H54 (cell line): Measurements from ENCODE around the gene RPP25L.
A peak's percentile ranks its signal among the peaks of the same experiment; 100 is the strongest.

Source experiments
- DNase-seq: peaks from one replicate; pipeline ENCODE4 v3.0.0; 2011; ENCODE audit warnings: low spot score, mixed read lengths; ENCODE audit not compliant: insufficient read length
- FAIRE-seq: peaks from 3 replicates; lab custom pipeline; 2011; peaks lifted over from hg19 to GRCh38; lab: Jason Lieb, UNC
- POLR2A ChIP-seq: IDR thresholded peaks from 2 replicates; pipeline ENCODE4 v1.6.1; 2011; ENCODE audit warnings: low read depth, mild to moderate bottlenecking, low read length

The RPP25L gene, protein sequence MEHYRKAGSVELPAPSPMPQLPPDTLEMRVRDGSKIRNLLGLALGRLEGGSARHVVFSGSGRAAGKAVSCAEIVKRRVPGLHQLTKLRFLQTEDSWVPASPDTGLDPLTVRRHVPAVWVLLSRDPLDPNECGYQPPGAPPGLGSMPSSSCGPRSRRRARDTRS

DNA sequence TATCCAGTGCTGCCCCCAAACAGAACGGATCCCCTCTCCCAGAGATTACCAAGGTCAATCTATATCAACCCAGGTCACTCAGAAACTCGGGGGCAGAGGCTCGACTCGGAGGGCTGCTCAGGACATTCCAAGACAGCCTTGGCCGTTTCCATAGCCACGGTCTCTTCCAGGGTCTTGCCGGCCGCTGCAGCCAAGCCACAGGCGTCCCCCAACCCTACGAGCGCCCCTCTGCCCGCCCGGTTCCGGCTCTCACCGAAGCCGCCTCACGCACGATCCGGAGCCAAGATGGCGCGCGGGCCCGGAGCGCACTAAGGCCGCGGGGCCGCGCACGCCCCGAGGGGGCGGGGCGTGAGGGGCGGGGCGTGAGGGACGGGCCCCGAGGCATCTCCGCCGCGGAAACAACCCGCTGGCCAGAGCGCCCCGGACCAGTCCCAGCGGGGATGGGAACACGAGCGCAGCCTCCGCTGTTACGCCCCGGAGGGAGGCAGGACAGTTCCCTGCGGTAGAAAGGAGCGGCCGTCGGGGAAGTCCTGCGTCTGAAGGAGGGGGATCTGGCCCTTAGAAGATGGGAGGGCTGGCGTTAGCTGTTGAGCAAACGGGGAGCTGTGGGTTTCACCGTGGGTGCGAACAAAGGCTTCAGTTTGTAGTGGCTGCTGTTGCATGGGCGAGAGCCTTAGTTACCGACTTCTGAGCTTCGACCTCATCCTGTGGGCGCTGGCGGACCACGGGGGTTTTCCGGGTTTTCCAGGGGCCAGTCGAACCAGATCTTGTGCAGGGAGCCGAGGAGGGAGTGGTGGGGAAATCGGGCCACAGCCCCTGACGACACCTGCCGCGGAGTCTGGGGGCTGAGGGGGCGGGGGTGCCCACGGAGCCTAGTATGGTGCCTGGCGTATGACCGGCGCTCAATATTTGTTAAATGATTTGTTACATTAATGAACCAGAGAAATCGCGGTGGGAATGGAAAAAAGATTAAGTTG is at the start of gene RPP25L:
Gene RPP25L (minus strand): TSS at position 287 of the 977 bp plus-strand sequence. CDS start 801 bp downstream, outside the sequence.
- peak; percentile 79 for DNase-seq
- no peak for FAIRE-seq
- peak; percentile 65 for TF ChIP-seq POLR2A

DNA sequence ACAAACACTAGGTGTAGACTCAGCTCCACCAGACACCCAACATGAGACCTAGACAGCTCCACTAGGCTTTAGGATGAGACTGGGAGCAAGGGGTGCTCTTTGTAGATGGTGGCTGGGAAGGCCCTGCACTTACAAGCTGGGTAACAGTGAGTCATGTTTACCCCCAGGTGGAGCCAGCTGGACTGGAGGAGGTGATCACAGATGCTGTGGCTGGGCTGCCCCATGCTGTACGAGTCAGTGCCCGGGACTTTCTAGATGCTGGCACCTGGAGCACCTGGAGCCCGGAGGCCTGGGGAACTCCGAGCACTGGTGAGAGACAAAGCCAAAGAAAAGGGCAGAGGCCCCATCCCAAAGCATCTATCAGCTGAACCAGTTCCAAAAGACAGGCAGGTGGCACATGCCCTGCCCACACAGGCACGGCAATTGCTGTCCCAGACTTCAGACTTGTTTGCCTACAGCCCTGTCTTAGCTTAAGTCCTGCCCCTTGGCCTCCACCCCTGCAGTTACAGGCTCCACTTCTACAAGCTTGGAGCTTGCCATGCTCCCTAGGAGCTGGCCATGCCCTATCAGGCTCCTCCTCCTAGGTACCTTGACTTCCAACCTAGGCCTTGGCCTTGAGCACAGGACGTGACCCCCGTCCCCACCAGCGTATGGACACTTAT is 47.8 kb upstream of the RPP25L start:
- no peak for DNase-seq
- no peak for FAIRE-seq

DNA sequence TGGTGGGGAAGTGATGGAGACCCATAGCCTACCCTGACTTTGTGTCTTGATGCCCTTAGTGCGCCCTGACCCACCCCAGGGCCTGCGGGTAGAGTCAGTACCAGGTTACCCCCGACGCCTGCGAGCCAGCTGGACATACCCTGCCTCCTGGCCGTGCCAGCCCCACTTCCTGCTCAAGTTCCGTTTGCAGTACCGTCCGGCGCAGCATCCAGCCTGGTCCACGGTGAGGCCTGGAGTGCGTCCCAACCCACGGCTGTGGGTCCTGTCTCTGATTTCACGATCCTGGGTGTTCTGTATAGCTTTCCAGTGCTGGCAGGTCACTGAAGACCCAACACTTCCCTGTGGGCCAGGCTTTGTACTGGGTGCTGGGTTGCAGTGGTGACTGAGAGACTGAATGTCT is 46.6 kb upstream of the RPP25L start:
- DNase-seq, result no peak
- TF ChIP-seq POLR2A, result no peak
- no peak for FAIRE-seq

More for the DNA sequence above, 47.8 kb upstream of the RPP25L start:
- no peak for TF ChIP-seq POLR2A

DNA sequence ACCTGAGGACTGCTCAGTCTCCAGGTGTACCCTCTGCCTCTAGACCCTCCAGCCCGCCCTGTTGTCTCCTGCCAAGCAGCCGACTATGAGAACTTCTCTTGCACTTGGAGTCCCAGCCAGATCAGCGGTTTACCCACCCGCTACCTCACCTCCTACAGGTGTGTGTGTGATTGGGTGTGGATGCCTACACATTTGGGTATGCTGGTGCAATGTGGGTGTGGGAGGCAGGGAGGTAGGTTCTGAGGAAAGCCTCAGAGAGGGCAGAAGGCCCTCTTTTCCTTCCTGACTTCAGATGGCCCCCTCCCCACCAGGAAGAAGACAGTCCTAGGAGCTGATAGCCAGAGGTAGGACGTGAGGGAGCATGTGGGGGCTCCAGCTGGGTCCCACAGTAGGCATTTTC is 45.1 kb upstream of the RPP25L start:
- no peak for FAIRE-seq
- TF ChIP-seq POLR2A, result no peak
- DNase-seq, result no peak

DNA sequence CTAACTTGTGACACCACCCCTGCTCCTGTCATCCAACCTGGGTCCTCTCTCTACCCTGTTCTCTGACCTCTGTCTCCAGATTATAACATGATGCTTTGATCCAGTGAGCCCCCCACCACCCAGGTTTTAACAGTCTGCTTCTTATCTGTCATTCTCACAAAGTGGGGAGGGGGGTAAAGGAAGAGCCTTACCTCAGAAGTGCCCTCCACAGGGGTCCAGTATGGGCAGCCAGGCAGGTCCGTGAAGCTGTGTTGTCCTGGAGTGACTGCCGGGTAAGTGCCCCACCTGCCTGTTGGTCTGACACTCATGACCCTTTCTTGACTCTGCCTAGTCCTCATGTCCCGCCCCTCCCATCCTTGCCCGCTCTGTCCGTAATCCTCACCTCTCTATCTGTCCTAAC is 43.5 kb upstream of the RPP25L start:
- no peak for TF ChIP-seq POLR2A

DNA sequence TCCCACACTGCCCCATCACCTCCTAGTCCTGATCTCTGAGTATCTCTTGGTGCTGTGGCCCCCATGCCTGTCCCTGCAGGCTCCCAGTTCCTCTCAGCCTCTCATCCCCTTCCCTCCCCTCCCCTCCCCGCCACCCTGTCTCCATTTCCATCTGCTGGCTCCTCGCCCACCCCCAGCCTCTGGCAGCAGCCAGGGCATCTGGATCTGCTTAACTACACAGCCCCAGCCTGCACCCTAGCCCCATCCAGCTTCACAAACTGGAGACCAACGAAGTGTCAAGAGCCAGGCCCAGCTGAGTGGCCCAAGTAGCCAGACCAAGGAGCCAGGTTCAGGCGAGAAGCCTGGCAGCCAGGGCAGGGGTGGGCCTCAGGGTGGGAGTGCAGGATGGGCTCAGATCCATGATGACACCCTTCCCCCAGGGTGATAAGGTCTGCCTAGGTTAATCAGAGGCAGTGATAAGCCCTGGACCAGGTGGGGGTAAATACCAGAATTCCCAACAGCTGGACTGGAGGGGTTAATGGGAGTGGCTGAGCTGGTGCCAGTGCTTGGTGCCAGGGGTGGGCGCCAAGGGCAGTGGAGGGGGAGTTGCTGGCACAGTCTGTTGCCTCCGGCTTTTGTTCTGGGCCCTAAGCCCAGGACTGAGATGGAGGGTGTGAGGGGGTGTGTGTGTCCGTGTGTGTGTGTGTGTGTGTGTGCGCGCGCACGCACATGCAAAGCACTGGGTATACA is 42.6 kb upstream of the RPP25L start:
- TF ChIP-seq POLR2A, result no peak
- DNase-seq (no peak), FAIRE-seq (no peak)

More for the DNA sequence above, 43.5 kb upstream of the RPP25L start:
- no peak for FAIRE-seq
- no peak for DNase-seq

DNA sequence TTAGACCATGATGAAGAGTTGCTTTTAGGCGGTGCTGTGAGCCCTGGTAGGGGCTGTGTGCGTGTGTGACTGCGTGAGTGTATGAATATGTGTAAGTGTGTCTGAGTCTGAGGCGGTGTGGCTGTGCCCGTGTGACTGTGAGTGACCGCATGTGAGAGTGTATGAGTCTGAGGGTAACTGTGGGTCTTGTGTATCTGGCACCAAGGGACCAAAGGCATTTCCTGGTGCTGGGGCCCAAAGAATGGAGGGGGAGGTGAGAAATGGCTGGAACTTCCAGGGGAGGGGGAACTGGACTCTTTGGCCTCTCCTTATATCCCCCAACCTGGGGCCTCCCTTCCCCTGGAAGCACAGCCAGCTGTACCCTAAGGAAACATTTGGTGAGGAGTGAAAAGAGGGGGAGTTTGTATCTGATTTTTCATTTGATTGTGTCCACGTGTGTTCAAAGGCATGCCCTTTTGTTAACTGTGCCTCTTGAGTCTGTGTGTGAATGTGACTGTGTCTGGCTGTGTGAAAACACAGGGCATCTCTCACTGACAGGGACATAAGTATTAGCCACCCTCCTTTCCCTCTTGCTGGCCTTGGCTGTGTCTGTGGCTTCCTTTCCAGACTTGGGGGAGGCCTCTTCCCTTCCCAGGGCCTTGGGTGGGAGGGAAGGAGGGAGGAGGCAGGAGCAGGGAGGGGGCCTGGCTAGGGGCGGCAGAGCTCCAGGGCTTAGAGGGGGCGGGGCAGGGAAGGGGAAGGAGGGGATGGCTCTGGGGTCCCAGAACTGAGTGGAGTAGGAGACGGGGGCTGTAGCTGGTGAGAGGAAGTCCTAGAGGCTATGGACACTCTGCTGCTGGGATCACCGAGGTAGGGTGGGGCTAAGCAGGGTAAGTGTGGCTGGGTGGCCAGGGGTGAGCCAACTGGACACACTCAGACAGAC is 41.5 kb upstream of the RPP25L start:
- DNase-seq (no peak), FAIRE-seq (no peak)
- TF ChIP-seq POLR2A, result no peak

DNA sequence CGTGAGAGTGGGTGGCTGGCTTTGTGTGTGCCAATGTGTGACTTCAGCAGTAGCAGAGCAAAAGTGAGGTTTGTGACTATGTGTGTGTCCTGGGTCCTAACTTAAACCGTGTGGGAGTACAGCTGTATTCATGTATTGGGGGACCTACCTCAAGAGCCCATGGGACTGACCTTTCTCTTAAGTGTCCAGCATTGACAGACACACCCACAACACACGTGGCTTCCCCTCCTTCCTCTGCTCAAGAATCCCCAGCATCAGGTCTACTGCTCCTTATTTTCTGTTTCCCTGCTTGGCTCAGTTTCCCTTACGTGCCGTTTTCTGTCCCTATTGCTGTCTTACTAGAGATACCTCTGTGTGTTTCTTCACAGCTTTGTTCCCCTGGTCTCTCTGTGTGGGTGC is 40.7 kb upstream of the RPP25L start:
- FAIRE-seq, result no peak
- no peak for TF ChIP-seq POLR2A

DNA sequence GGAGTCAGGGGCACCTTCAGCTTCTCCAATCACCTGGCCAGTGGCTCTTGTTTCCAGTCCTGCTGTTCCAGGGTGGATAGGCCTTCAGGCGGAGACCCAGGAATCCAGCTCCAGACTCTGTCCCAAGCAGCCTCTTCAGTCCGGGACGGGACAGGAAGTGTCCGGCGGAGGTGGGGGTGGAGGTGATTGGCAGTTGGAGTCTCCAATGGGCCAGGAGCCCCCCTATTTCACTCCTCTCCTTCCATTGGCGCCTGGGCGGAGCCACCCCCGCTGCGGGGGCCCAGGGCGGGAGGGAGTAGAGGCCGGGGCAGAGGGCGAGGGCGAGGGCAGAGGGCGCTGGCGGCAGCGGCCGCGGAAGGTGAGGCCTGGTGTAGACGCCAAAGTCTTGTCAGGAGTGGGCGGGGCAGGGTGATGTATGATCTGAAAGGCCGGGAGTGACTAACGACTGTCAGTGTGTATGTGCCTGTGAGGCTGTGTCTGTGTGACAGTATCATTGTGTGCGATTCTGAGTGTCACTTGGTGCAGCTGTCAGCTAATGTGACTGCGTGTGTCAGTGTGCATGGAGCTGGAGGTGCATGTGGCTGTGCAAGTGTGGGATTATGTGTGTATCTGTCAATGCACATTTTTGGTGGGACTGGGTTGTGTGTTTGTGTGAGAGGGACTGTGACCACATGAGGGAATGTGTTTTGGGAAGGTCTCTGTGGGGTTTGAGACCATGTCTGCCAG is 40.1 kb upstream of the RPP25L start, which contains the start of gene IL11RA:
Gene IL11RA (plus strand): TSS at position 310 of the 726 bp plus-strand sequence. CDS start 3,033 bp downstream, outside the sequence.
- DNase-seq, result peak; percentile 67
- peak; percentile 28; the same call in 1 of the 2 replicates for TF ChIP-seq POLR2A
- no peak for FAIRE-seq

More for the DNA sequence above, 40.7 kb upstream of the RPP25L start:
- DNase-seq, result no peak

DNA sequence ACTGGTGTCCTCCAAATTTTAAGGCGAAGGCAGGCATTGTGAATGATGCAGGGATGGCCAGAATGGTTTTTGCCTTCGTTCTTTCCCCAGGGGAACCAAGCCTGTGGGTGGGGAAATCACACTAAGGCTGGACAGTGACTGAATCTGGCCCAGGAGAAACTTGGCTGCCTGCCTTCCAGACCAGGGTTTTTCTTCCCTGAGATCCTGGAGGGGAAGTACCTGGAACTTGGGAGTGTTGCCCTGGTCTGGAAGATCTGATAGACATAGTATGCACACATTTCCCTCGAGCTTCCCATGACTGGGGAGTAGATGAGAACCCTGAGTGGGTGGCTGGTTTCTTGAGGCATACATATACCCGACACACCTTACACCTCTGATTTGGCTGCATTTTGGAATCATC is 39.4 kb upstream of the RPP25L start:
- TF ChIP-seq POLR2A, result no peak
- no peak for DNase-seq
- no peak for FAIRE-seq

DNA sequence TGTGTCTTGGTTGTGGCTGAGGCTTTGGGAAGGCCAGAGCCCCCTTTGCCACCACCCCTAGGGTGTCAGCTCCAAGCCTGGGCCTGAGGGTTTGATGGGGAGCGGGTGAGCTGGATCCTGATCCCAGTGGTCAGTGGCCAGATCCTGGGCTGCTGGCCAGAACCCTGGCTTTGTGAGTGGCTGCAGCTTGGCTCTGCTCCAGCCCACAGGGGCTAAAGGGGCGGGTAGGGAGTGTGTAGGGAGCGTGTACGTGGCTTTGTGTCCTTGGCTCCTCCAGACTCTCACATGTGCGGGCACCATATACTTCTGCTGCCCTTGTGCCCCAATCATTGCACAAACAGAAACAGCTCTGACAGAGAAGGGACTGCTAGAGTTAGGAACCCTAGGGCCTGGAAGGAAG is 38.9 kb upstream of the RPP25L start:
- DNase-seq, result no peak
- FAIRE-seq, result no peak
- no peak for TF ChIP-seq POLR2A

DNA sequence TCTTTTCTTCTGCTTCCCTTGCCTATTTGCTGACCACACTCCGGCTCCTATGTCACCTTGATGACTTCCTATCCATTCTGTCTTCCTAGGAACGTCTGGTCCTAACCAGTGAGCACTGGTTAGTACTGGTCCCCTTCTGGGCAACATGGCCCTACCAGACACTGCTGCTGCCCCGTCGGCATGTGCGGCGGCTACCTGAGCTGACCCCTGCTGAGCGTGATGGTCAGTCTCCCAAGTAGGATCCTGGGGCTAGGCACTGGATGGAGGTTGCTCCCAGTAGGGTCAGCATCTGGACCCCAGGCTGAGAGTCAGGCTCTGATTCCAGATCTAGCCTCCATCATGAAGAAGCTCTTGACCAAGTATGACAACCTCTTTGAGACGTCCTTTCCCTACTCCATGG is 36.8 kb upstream of the RPP25L start:
- DNase-seq, result no peak
- no peak for FAIRE-seq
- no peak for TF ChIP-seq POLR2A
